AG08396 (cell line): ENCODE measurements around the gene PAEP.

Experiments
- DNase-seq: peaks from one replicate; pipeline ENCODE4 v3.0.0; 2012; ENCODE audit warnings: low spot score, mixed read lengths

PAEP gene

GRCh38 chr9:135579889-135580660, 18.5 kb downstream of the PAEP start:
- no peak for DNase-seq

- DNase-seq = no peak
Observed at GRCh38 chr9:135580664-135581380, 19.3 kb downstream of the PAEP start.

- no peak for DNase-seq
Observed at GRCh38 chr9:135581636-135582426, 20.3 kb downstream of the PAEP start.

GRCh38 chr9:135582541-135582940, 21.0 kb downstream of the PAEP start:
- no peak for DNase-seq

DNA sequence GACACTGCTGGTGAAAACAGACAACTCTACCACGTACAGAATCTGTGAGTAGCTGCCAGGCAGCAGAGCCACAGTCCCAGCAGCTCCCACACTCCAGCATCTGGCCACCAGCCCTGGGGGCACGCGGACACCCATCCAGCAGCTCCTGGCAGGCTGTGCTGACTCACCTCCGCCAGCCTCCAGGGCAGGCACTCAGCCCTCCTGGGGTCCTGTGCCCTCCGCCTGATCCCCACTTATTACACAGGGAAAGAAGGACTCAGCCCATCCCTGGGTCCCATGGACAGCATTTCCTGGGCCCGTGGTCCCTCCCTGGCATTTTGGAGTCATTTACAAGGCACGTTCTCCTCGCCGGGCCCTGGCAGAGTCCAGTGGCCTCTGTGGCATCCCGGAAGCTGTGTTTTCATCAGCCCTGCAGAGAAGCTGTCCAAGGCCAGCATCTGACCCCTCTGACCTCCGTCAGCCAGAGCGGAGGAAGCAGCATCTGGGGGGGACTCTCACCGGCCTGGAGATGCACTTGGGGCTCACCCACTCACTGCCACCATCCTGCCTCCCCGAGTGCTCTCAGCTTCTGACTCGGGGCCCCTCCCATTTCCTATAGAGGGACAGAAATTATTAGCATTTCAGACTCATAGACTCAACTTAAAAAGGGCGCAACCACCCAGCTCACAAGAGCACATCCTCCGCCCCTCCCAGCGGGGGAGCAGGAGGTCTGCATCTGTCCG, 21.6 kb downstream of the PAEP start:
- no peak for DNase-seq

- no peak for DNase-seq
Observed at GRCh38 chr9:135583688-135584011, 22.1 kb downstream of the PAEP start.

DNA sequence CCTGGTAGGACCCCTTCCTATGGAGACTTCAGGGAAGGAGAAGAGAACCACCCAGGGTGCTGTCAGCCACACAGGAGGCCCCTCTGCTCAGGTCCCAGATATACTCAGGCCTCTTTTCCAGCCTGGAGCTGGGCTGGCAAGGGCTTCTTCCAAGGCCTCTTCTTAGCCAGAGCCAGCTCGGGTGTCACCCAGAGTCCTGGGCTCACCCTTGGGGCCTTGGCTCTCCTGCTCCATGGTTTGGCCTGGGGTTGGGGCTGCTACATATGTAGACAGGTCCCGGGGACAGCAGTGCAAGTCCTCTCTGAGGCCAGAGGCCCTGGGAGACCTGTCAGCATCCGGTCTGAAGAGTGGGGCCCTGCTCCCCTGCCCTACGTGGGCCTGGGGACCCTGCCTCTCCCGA, 22.8 kb downstream of the PAEP start:
- no peak for DNase-seq

DNA sequence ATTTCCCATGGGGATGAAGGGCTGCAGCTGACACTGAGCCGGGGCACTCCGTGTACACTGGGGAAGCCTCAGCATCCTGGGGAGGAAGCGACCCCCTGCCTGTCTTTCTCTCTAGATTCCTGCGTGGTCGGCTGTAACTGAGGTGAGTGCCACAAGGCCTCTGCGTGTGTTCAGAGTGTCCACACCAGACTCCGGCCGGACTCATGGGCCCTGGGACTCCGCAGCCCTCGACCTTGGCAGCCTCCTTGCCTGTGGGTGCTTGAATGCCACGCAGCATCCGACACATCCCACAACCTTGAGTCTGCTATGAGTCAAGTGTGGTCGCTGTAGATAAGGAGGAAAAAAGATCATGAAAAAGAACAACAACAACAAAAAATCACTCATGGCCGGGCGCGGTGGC, 23.4 kb downstream of the PAEP start:
- DNase-seq = no peak

DNA sequence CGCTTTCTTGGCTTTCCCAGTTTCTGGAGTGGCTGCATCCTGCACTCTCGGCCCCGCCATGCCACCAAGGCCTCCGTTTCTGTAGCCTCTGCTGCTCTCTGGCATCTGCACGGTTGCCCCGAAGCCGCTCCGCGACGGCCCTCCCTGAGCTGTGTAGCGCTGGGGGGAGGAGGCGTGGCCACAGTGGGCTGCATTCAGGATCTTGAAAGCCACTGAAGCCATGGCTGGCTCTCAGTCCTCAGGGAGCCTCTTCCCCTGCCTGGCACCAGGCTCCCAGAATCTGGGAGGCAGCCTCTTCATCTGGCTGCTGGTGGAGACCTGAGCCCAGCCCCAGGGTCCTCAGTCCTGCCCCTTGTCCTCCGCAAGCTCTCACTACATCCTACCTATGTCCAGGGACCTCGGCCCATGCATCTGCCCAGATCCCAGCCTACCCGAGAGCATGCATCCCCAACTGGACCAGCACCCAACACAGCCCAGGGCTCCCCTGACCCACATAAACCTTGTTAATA, 25.1 kb downstream of the PAEP start:
- no peak for DNase-seq

DNA sequence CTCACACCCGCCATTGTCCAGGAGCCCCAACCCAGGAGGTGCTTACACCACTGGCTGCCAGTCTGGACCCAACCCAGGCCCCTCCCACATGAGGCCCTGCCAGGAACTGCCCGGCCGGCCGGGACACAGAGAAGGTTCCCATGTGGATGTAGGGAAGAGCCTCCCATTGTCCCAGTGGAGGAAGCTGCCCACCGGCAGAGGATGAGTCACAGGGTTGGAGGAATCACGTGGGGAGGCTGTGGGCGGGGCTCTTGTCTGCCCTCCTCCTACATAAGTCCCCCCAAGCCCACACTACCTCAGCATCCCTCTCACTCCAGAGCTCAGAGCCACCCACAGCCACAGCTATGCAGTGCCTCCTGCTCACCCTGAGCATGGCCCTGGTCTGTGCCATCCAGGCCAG, 26.1 kb downstream of the PAEP start:
- DNase-seq = no peak

DNA sequence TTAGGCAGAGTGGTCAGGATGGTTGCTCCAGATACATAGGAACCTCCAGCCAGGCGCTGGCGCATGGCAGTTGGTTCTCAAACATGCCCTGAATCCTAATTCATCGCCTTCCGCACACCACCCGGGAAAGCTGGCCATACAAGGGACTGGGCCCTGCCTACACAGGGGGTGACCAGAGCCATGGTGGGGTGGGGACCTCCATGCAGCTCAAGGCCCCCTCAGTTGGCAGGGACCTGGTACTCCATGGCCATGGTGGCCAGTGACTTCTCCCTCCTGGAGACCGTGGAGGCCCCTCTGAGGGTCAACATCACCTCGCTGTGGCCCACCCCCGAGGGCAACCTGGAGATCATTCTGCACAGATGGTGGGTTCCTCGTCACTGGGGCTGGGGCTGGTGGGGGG, 26.8 kb downstream of the PAEP start:
- no peak for DNase-seq

DNA sequence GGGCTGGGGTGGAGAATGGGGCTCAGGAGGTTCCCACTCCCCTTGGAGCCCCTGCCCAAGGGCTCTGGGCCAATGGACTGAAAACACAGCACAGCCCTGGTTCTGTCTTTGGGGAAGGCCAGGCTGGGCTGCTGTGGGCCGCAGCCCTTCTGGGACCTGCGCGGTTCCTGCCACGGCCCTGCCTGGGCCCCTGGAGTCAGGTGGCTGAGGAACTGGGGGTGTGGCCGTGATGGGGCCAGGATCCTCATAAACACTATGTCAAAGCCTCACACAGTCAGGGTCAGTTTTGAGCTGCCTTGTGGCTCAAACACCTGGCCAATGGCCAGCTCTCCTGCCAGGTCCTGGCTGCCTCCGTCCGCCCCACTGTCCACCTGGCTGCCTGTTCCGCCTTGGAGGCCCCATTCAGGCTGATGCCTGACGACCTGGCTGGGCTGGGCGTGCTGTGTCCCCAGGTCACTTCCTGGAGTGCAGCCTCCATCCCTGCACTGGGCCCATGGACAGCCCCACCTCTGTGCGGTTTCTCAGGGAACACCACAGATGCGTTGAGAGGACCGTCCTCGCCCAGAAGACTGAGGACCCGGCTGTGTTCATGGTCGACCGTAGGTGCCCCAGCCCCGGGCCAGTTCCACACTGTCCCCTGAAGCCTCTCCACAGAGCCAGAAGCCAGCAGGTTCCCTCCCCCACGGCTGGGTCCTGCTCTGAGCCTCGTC, 27.5 kb downstream of the PAEP start:
- DNase-seq = no peak

GRCh38 chr9:135589596-135590485, 28.3 kb downstream of the PAEP start:
- no peak for DNase-seq

DNA sequence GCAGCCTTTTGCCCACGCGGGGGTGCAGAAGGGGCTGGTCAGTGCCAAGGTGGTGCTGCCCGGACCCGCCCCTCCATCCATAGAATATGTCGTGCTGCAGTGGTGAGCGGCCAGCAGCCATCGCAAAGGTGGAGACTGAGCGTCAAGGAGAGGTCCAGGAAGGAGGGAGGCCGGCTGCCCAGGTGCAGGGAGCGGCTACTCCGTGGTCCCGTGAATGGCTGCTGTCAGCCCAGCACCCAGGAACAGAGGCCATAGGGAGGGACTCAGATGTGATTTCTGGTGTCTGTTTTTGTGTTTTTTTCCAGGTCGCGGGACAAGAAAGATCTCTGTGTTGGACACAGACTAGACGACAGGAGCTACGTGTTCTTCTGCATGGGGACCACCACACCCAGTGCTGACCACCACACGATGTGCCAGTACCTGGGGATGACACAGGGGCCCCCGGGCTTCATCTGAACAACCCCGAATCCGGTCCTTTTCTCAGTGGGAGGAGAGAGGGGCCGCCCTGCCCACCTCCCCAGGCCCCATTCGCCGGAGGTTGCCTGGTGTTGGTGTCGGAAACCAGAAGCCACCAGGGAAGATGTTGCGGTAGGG, 29.0 kb downstream of the PAEP start:
- DNase-seq = no peak

DNA sequence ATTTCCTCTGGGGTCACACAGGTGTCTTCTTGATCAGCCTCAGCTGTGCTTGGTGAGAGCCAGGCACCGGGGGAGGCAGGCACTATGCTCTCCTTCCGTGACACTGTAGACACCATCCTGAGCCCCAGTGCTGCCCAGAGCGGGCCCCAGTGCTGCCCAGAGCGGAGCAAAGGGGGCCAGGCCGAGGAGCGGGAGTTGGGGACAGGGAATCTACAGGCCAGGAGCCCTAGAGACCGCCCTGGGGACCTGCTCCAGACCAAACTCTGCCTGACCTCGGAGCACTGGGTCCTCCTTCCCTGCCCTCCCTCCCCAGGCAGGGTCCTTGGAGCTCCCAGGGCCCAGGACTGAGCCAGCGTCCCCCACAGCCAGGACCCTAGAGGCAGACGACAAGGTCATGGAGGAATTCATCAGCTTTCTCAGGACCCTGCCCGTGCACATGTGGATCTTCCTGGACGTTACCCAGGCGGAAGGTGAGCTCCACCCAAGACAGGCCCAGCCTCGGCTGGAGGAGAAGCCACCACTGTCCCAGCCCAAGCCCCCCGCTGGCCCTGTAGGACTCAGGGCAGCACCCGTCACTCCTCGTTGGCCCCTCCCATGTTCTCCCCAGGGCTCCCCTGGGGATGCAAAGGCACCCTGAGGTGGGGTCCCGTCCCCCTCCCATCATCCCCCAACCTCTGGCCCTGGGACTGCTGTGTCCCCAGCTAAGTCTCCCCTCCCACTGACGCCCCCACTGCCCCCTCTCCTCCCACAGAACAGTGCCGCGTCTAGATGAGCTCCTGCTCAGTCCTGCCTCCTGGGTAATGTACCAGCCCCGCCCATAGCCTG, 30.2 kb downstream of the PAEP start:
- DNase-seq = no peak

DNA sequence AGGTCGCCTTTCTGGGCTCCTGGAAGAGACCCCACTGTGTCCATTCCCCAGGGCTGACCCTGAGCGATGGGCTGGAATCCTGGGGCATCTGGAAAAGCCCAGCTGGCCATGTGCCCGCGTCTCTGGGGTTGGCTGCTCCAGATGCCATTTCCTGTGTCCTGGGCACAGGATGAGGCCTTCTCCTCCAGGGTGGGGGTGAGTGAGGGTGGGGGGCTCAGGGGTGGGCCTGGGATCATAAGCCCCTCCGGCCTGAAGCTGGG, 30.7 kb downstream of the PAEP start:
- no peak for DNase-seq

GRCh38 chr9:135592625-135593024, 31.1 kb downstream of the PAEP start:
- no peak for DNase-seq

GRCh38 chr9:135596211-135596610, 34.7 kb downstream of the PAEP start:
- no peak for DNase-seq

DNA sequence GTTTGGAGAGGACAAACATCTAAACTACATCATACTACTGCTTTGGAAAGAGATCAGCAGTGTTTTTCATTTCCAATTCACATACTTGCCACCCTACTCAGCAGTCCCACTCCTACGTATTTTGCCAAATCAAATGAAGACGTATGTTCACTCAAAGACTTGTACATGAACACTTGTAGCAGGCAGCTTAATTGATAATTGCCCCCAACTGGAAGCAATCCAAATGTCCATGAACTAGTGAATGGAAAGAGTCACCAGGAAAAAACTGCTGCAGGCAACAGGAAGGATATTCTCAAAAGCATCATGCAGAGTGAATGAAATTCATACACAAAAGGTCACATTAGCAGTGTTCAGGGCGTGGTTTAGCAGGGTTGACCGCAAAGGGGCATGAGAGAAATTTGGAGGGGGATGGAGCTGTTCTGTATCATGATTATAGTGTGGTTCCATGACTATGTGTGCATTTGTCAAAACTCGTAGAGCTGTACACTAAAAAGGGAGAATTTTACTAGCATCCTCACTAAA, 38.8 kb downstream of the PAEP start:
- no peak for DNase-seq
